ENCODE results near the gene AFF1.

- TF ChIP-seq POLR2A (IDR thresholded peaks at IDR 0.05), result no peak
- TF ChIP-seq, protein P1, sequence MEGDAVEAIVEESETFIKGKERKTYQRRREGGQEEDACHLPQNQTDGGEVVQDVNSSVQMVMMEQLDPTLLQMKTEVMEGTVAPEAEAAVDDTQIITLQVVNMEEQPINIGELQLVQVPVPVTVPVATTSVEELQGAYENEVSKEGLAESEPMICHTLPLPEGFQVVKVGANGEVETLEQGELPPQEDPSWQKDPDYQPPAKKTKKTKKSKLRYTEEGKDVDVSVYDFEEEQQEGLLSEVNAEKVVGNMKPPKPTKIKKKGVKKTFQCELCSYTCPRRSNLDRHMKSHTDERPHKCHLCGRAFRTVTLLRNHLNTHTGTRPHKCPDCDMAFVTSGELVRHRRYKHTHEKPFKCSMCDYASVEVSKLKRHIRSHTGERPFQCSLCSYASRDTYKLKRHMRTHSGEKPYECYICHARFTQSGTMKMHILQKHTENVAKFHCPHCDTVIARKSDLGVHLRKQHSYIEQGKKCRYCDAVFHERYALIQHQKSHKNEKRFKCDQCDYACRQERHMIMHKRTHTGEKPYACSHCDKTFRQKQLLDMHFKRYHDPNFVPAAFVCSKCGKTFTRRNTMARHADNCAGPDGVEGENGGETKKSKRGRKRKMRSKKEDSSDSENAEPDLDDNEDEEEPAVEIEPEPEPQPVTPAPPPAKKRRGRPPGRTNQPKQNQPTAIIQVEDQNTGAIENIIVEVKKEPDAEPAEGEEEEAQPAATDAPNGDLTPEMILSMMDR (IDR thresholded peaks at IDR 0.05), result no peak
These were observed 216.9 kb downstream of the AFF1 start for GRCh38 chr4:87151730-87152129.

Data from uterus (tissue), 2 donors.